Esophagus squamous epithelium (tissue), 5 donors: Measurements from ENCODE around the gene TSHR. TPM values are rescaled to one million over a fixed set of nuclear protein-coding genes. Genes with fewer than 3 reads are reported as not detected.

Experiments
- DNase-seq: peaks from one replicate; lab custom pipeline; 2025; lab: John Stamatoyannopoulos, UW
- H3K27ac ChIP-seq, 4 donors: fragments of 200-600 bp; sonication (generic); one replicate each; pipeline ENCODE4 v1.5.1; 2016 to 2019; ENCODE audit warnings: mild to moderate bottlenecking in 1 of 4
- H3K27me3 ChIP-seq, 4 donors: fragments of 200-600 bp; sonication (generic); 1 replicate in 3 of 4; 2 replicates in 1 of 4; pipeline versions ENCODE4 v1.5.1 to v1.6.0; 2017 to 2021; ENCODE audit warnings: antibody characterized with exemption in 1 of 4
- H3K36me3 ChIP-seq, 3 donors: fragments of 200-600 bp; sonication (generic); one replicate each; pipeline ENCODE4 v1.5.1; 2016 to 2019
- H3K4me1 ChIP-seq, 3 donors: fragments of 200-600 bp; sonication (generic); one replicate each; pipeline ENCODE4 v1.5.1; 2017 to 2019
- H3K4me3 ChIP-seq, 4 donors: fragments of 200-600 bp; sonication (generic); 1 replicate in 3 of 4; 2 replicates in 1 of 4; pipeline ENCODE4 v1.5.1; 2016 to 2019; ENCODE audit warnings: mild to moderate bottlenecking in 2 of 4, moderate library complexity in 1 of 4
- H3K9me3 ChIP-seq, 3 donors: fragments of 200-600 bp; sonication (generic); one replicate each; pipeline ENCODE4 v1.5.1; 2016 to 2019
- CTCF ChIP-seq, 6 experiments: fragments of 450-650 bp in 4 of 6; fragments of 200-600 bp in 2 of 6; sonication (generic) in 2 of 6; IDR thresholded peaks; one replicate each; pipeline ENCODE4 v1.5.1; 2016 to 2019; ENCODE audit warnings: antibody characterized with exemption in 6 of 6, mild to moderate bottlenecking in 4 of 6, moderate library complexity in 4 of 6
- POLR2A ChIP-seq, 4 donors: fragments of 450-650 bp; IDR thresholded peaks; one replicate each; pipeline ENCODE4 v1.6.1; 2017; ENCODE audit warnings: antibody characterized with exemption in 4 of 4, mild to moderate bottlenecking in 4 of 4, moderate library complexity in 3 of 4
- WGBS, 2 donors: methylation state at CpG; one replicate each; pipeline ENCODE4 v1.1.5; 2018; 5-methylcytosine and 5-hydroxymethylcytosine counted together
- intact Hi-C: fragments of 100-400 bp; cut with DNase I; formaldehyde crosslinking; loops from one replicate; pipeline ENCODE4 v1.15.0; 2022
- total RNA-seq, 4 donors: library from RNA; depleted of rRNA; stranded (reverse); fragments of >200 nt; gene quantifications; one replicate each; pipeline ENCODE4 v1.1.0, GENCODE V29; 2016
- donor health status: DM: yes; HTN: yes; CAD: no.

The TSHR gene
- total RNA-seq, 4 donors from 2014 or later, result not detected

GRCh38 chr14:80923368-80923767 lies 32.1 kb upstream of the TSHR start:
- H3K4me1 ChIP-seq, result no peaks in the 10 kb centered on the region
- H3K36me3 ChIP-seq, result peaks cover 0 to 3% (median 0%) of the 10 kb centered on the region in 3 donors
- H3K27me3 ChIP-seq, result no peaks in the 10 kb centered on the region
- no peak for DNase-seq
- intact Hi-C loops, result no loop called here
- no peak for TF ChIP-seq POLR2A (IDR thresholded peaks at IDR 0.05)
- no peak for TF ChIP-seq CTCF (IDR thresholded peaks at IDR 0.05)
- no peak overlapping the region for H3K27ac ChIP-seq
- no peaks in the 10 kb centered on the region for H3K9me3 ChIP-seq
- no peak overlapping the region for H3K4me3 ChIP-seq

- H3K4me3 ChIP-seq, result no peak overlapping the region
- H3K27ac ChIP-seq, result no peak overlapping the region
- intact Hi-C loops, result no loop called here
- 77 to 90% methylated on average over 2 of the region's 2 CpGs for whole genome bisulfite sequencing, 2 donors
- peaks cover 0 to 3% (median 0%) of the 10 kb centered on the region in 3 donors for H3K36me3 ChIP-seq
- H3K9me3 ChIP-seq, result no peaks in the 10 kb centered on the region
- H3K4me1 ChIP-seq, result no peaks in the 10 kb centered on the region
- no peaks in the 10 kb centered on the region for H3K27me3 ChIP-seq
- TF ChIP-seq POLR2A (IDR thresholded peaks at IDR 0.05) (no peak), CTCF (IDR thresholded peaks at IDR 0.05) (no peak)
- DNase-seq, result no peak
These were observed 30.9 kb upstream of the TSHR start for GRCh38 chr14:80924365-80925103.

- H3K27me3 ChIP-seq, result no peaks in the 10 kb centered on the region
- WGBS, 2 donors, result 40 to 83% methylated on average over 1 to 2 of the region's 4 CpGs
- no peaks in the 10 kb centered on the region for H3K9me3 ChIP-seq
- peaks cover 0 to 3% (median 0%) of the 10 kb centered on the region in 3 donors for H3K36me3 ChIP-seq
- no peak for DNase-seq
- no peak for TF ChIP-seq POLR2A (IDR thresholded peaks at IDR 0.05)
- no peak for TF ChIP-seq CTCF (IDR thresholded peaks at IDR 0.05)
- intact Hi-C loops, result no loop called here
- peaks cover 0 to 11% (median 0%) of the 10 kb centered on the region in 3 donors for H3K4me1 ChIP-seq
- H3K27ac ChIP-seq, result no peak overlapping the region
- H3K4me3 ChIP-seq, result no peak overlapping the region
These were observed 28.9 kb upstream of the TSHR start for GRCh38 chr14:80926397-80927082.

GRCh38 chr14:80927083-80927989 lies 28.1 kb upstream of the TSHR start:
- TF ChIP-seq CTCF (IDR thresholded peaks at IDR 0.05) (peak in 1 of 6 experiments; percentile 16), POLR2A (IDR thresholded peaks at IDR 0.05) (no peak)
- Histone ChIP-seq H3K4me1 (peaks cover 0 to 11% (median 0%) of the 10 kb centered on the region in 3 donors), H3K4me3 (no peak overlapping the region), H3K27me3 (no peaks in the 10 kb centered on the region), H3K27ac (no peak overlapping the region), H3K36me3 (peaks cover 0 to 3% (median 0%) of the 10 kb centered on the region in 3 donors), H3K9me3 (no peaks in the 10 kb centered on the region)
- WGBS, 2 donors, result 92 to 93% methylated on average over 2 to 3 of the region's 8 CpGs
- DNase-seq, result no peak
- intact Hi-C loops, result no loop called here
